Lung (tissue), 12 donors: Measurements from ENCODE around the gene RERE. TPM values are rescaled to one million over a fixed set of nuclear protein-coding genes. Genes with fewer than 3 reads are reported as not detected.

Experiments
- ATAC-seq: fragments of 200-7000 bp; cut with Tn5 transposase; one replicate; pipeline ENCODE4 v1.9.1; 2020; ENCODE audit warnings: moderate number of reproducible peaks; ENCODE audit not compliant: insufficient read depth, low FRiP score
- DNase-seq, 3 donors: peaks; one replicate each; pipeline ENCODE4 v3.0.0-alpha.2; 2013 to 2017
- H3K27ac ChIP-seq, 2 donors: one replicate each; pipeline ENCODE4 v1.5.1; 2013; ENCODE audit warnings: mild to moderate bottlenecking in 2 of 2, moderate library complexity in 2 of 2, control low read depth in 1 of 2, inconsistent platforms in 1 of 2, low read depth in 1 of 2, low read length in 1 of 2
- H3K27me3 ChIP-seq, 3 donors: one replicate each; pipeline ENCODE4 v1.5.1; 2013; ENCODE audit warnings: low read length in 2 of 3; ENCODE audit not compliant: control insufficient read depth in 3 of 3, insufficient read depth in 3 of 3
- H3K36me3 ChIP-seq, 4 donors: one replicate each; pipeline ENCODE4 v1.5.1; 2013; ENCODE audit warnings: low read length in 4 of 4, mild to moderate bottlenecking in 1 of 4, moderate library complexity in 1 of 4; ENCODE audit not compliant: control insufficient read depth in 4 of 4, insufficient read depth in 4 of 4
- H3K4me1 ChIP-seq, 5 donors: one replicate each; pipeline ENCODE4 v1.5.1; 2013; ENCODE audit warnings: low read length in 5 of 5, mild to moderate bottlenecking in 2 of 5, moderate library complexity in 1 of 5; ENCODE audit not compliant: control insufficient read depth in 5 of 5, insufficient read depth in 5 of 5
- H3K4me3 ChIP-seq: one replicate; pipeline ENCODE4 v1.5.1; 2013; ENCODE audit warnings: mild to moderate bottlenecking, control low read depth, moderate library complexity
- H3K9ac ChIP-seq, 2 donors: one replicate each; pipeline ENCODE4 v1.5.1; 2013; ENCODE audit warnings: low read length in 2 of 2, control low read depth in 1 of 2; ENCODE audit not compliant: insufficient read depth in 1 of 2
- H3K9me3 ChIP-seq, 4 donors: one replicate each; pipeline ENCODE4 v1.5.1; 2013; ENCODE audit warnings: low read length in 3 of 4, mild to moderate bottlenecking in 1 of 4, moderate library complexity in 1 of 4; ENCODE audit not compliant: control insufficient read depth in 4 of 4, insufficient read depth in 3 of 4
- CTCF ChIP-seq: IDR thresholded peaks from 2 replicates; pipeline ENCODE4 v1.5.1; 2012; ENCODE audit warnings: mild to moderate bottlenecking; ENCODE audit errors: control extremely low read depth, extremely low read depth
- WGBS, 2 donors: extraction: QIAGEN DNeasy Blood & Tissue Kit; methylation state at CpG; one replicate each; pipeline ENCODE4 v1.1.7; 2013; 5-methylcytosine and 5-hydroxymethylcytosine counted together
- polyA plus RNA-seq, 2 donors: library from polyadenylated mRNA; stranded (reverse); fragments of 200-250 nt; gene quantifications; one replicate each; pipeline ENCODE4 v1.2.1, GENCODE V29; 2013
- total RNA-seq, 2 donors: library from RNA; depleted of rRNA in 1 of 2; stranded (reverse); fragments of >200 nt in 1 of 2; gene quantifications; one replicate each; pipeline ENCODE4 v1.2.1, GENCODE V29; 2014 to 2021
- donor health status: control.
- donor health status: control.
- donor health status: Bipolar disorder and iron deficiency.
- donor health status: healthy.
- donor health status: DM: yes; HTN: yes; CAD: no.

RERE gene
- total and polyA plus RNA-seq, 4 donors: 21.7 to 207 (median 57.5) TPM

- WGBS, 2 donors: 68 to 76% methylated on average over 2 of the region's 2 CpGs
- no peak overlapping the region for H3K27ac ChIP-seq
- H3K4me3 ChIP-seq: no peak overlapping the region
- no peak overlapping the region for H3K9ac ChIP-seq
- TF ChIP-seq CTCF: no peak
- no peaks in the 10 kb centered on the region for H3K9me3 ChIP-seq
- ATAC-seq (no peak), DNase-seq (no peak)
- no peaks in the 10 kb centered on the region for H3K27me3 ChIP-seq
- peaks cover 0 to 4% (median 0%) of the 10 kb centered on the region in 4 donors for H3K36me3 ChIP-seq
- peaks cover 0 to 9% (median 5%) of the 10 kb centered on the region in 5 donors for H3K4me1 ChIP-seq
Measured at GRCh38 chr1:8430476-8430875, 387.0 kb downstream of the RERE start.

- no peak for ATAC-seq
- H3K9ac ChIP-seq: no peak overlapping the region
- H3K4me1 ChIP-seq: peaks cover 5 to 16% (median 9%) of the 10 kb centered on the region in 5 donors
- peaks cover 0 to 4% (median 0%) of the 10 kb centered on the region in 4 donors for H3K36me3 ChIP-seq
- H3K27ac ChIP-seq: no peak overlapping the region
- no peaks in the 10 kb centered on the region for H3K9me3 ChIP-seq
- no peaks in the 10 kb centered on the region for H3K27me3 ChIP-seq
- DNase-seq: no peak
- no peak overlapping the region for H3K4me3 ChIP-seq
- WGBS, 2 donors: 39 to 78% methylated on average over 2 of the region's 2 CpGs
- TF ChIP-seq CTCF: no peak
Measured at GRCh38 chr1:8429549-8430110, 387.8 kb downstream of the RERE start.

- no peaks in the 10 kb centered on the region for H3K27me3 ChIP-seq
- no peak for DNase-seq
- no peak for TF ChIP-seq CTCF
- ATAC-seq: no peak
- WGBS, 2 donors: 69 to 84% methylated on average over 5 of the region's 5 CpGs
- no peak overlapping the region for H3K4me3 ChIP-seq
- H3K4me1 ChIP-seq: peaks cover 5 to 23% (median 13%) of the 10 kb centered on the region in 5 donors
- no peak overlapping the region for H3K27ac ChIP-seq
- H3K9me3 ChIP-seq: no peaks in the 10 kb centered on the region
- H3K9ac ChIP-seq: no peak overlapping the region
- H3K36me3 ChIP-seq: peaks cover 0 to 4% (median 0%) of the 10 kb centered on the region in 4 donors
Measured at GRCh38 chr1:8428441-8428840, 389.0 kb downstream of the RERE start.

GRCh38 chr1:8427986-8428385, 389.5 kb downstream of the RERE start:
- peaks cover 0 to 4% (median 0%) of the 10 kb centered on the region in 4 donors for H3K36me3 ChIP-seq
- no peak overlapping the region for H3K4me3 ChIP-seq
- TF ChIP-seq CTCF: no peak
- DNase-seq (no peak), ATAC-seq (no peak)
- no peak overlapping the region for H3K27ac ChIP-seq
- H3K27me3 ChIP-seq: no peaks in the 10 kb centered on the region
- no peaks in the 10 kb centered on the region for H3K9me3 ChIP-seq
- H3K4me1 ChIP-seq: peaks cover 5 to 23% (median 13%) of the 10 kb centered on the region in 5 donors
- no peak overlapping the region for H3K9ac ChIP-seq
- 31 to 68% methylated on average over 5 of the region's 5 CpGs for WGBS, 2 donors
